GM23248 (cell line): ENCODE results near the gene BNIP3. TPM values are rescaled to one million over a fixed set of nuclear protein-coding genes. Genes with fewer than 3 reads are reported as not detected.

Experiments
- DNase-seq: peaks from one replicate; pipeline ENCODE4 v3.0.0-alpha.2; 2015
- H2AFZ ChIP-seq: fragments of 200-600 bp; sonication (generic); 2 replicates; pipeline ENCODE4 v1.6.1; 2016; ENCODE audit warnings: antibody characterized with exemption
- H3F3A ChIP-seq: fragments of 200-600 bp; sonication (generic); 2 replicates; pipeline ENCODE4 v1.6.1; 2016; ENCODE audit warnings: mild to moderate bottlenecking, antibody characterized with exemption, mixed run types; ENCODE audit not compliant: insufficient read depth
- H3K27ac ChIP-seq: fragments of 200-600 bp; sonication (generic); 2 replicates; pipeline ENCODE4 v1.5.1; 2016; ENCODE audit warnings: mild to moderate bottlenecking
- H3K27me3 ChIP-seq: fragments of 200-600 bp; sonication (generic); replicated peaks from 2 replicates; pipeline ENCODE4 v1.6.1; 2016; ENCODE audit warnings: mild to moderate bottlenecking; ENCODE audit not compliant: insufficient read depth
- H3K36me3 ChIP-seq: fragments of 200-600 bp; sonication (generic); 2 replicates; pipeline ENCODE4 v1.6.1; 2016; ENCODE audit warnings: low read depth, mild to moderate bottlenecking
- H3K4me1 ChIP-seq: fragments of 200-600 bp; sonication (generic); 2 replicates; pipeline ENCODE4 v1.6.1; 2016; ENCODE audit warnings: mild to moderate bottlenecking; ENCODE audit not compliant: insufficient read depth
- H3K4me2 ChIP-seq: fragments of 200-600 bp; sonication (generic); one replicate; pipeline ENCODE4 v1.6.1; 2016; ENCODE audit warnings: mild to moderate bottlenecking; ENCODE audit not compliant: unreplicated experiment
- H3K4me3 ChIP-seq: fragments of 200-600 bp; sonication (generic); 2 replicates; pipeline ENCODE4 v1.5.1; 2016; ENCODE audit warnings: mild to moderate bottlenecking
- H3K79me2 ChIP-seq: fragments of 200-600 bp; sonication (generic); 2 replicates; pipeline ENCODE4 v1.6.1; 2016; ENCODE audit warnings: mild to moderate bottlenecking; ENCODE audit not compliant: insufficient read depth
- H3K9ac ChIP-seq: fragments of 200-600 bp; sonication (generic); 2 replicates; pipeline ENCODE4 v1.6.1; 2016; ENCODE audit warnings: mild to moderate bottlenecking
- H3K9me2 ChIP-seq: fragments of 200-600 bp; sonication (generic); 2 replicates; pipeline ENCODE4 v1.6.1; 2016; ENCODE audit warnings: mixed run types, mild to moderate bottlenecking, moderate library complexity; ENCODE audit not compliant: insufficient read depth
- H3K9me3 ChIP-seq: fragments of 200-600 bp; sonication (generic); one replicate; pipeline ENCODE4 v1.6.1; 2017; ENCODE audit warnings: low read depth
- H4K20me1 ChIP-seq: fragments of 200-600 bp; sonication (generic); 2 replicates; pipeline ENCODE4 v1.6.0; 2016; ENCODE audit not compliant: insufficient read depth
- EZH2 ChIP-seq: fragments of 200-600 bp; sonication (generic); IDR thresholded peaks from 2 replicates; pipeline ENCODE4 v1.6.1; 2018; ENCODE audit warnings: antibody characterized with exemption, mild to moderate bottlenecking; ENCODE audit not compliant: insufficient read depth, poor library complexity, severe bottlenecking
- EZH2phosphoT487 ChIP-seq: fragments of 200-600 bp; sonication (generic); IDR thresholded peaks from 2 replicates; pipeline ENCODE4 v1.6.1; 2018; ENCODE audit warnings: antibody characterized with exemption, moderate library complexity, mild to moderate bottlenecking, low read depth; ENCODE audit not compliant: insufficient read depth
- WGBS, 2 experiments: methylation state at CpG; one replicate each; pipeline ENCODE4 v1.1.6; 2015 to 2017; ENCODE audit warnings: low lambda C conversion rate in 2 of 2, low coverage in 1 of 2; ENCODE audit errors: missing lambda C conversion rate in 2 of 2; 5-methylcytosine and 5-hydroxymethylcytosine counted together
- in situ Hi-C: fragments of 300-500 bp; cut with MboI; formaldehyde crosslinking; loops from 2 replicates; pipeline ENCODE4 v1.15.0; 2020
- polyA plus RNA-seq: library from polyadenylated mRNA; unstranded; fragments of >200 nt; fragmentation: Nextera tagmentation; extraction: Ambion mirVana; gene quantifications from 2 replicates; pipeline ENCODE4 v1.2.1, GENCODE V29; 2016
- total RNA-seq: library from RNA; depleted of rRNA; stranded (reverse); fragments of >200 nt; shearing (Covaris generic); gene quantifications from 2 replicates; pipeline ENCODE4 v1.2.3, GENCODE V29; 2014

Gene BNIP3
- total and polyA plus RNA-seq, 2 experiments from 2014 or later: 370 to 423 TPM

- in situ Hi-C loops: no loop called here
- no peak overlapping the region for H3K27ac ChIP-seq
- TF ChIP-seq EZH2 (no peak), EZH2phosphoT487 (no peak)
- H3K4me2 ChIP-seq: peak overlapping the region; percentile 56
- H3K4me1 ChIP-seq: peaks cover 23% of the 10 kb centered on the region
- WGBS, 2 experiments: 67 to 80% methylated on average over 15 to 21 of the region's 21 CpGs
- H3K4me3 ChIP-seq: peak overlapping the region; percentile 92
- H3K27me3 ChIP-seq: no peaks in the 10 kb centered on the region
- no peaks in the 10 kb centered on the region for H3K9me3 ChIP-seq
- peak overlapping the region; percentile 80 for H3K9ac ChIP-seq
- H4K20me1 ChIP-seq: peaks cover 18% of the 10 kb centered on the region
- peaks cover 25% of the 10 kb centered on the region for H3F3A ChIP-seq
- peak overlapping the region; percentile 69 for H2AFZ ChIP-seq
- H3K9me2 ChIP-seq: no peaks in the 10 kb centered on the region
- no peak for DNase-seq
- no peaks in the 10 kb centered on the region for H3K36me3 ChIP-seq
- peaks cover 39% of the 10 kb centered on the region for H3K79me2 ChIP-seq
Observed at GRCh38 chr10:131982796-131983195, 1.1 kb upstream of the BNIP3 start.

GRCh38 chr10:131982185-131982756, 548 bp upstream of the BNIP3 start:
- Histone ChIP-seq H3K4me1 (peaks cover 23% of the 10 kb centered on the region), H4K20me1 (peaks cover 23% of the 10 kb centered on the region), H3K79me2 (peaks cover 45% of the 10 kb centered on the region), H3K4me3 (peak overlapping the region; percentile 92), H2AFZ (peak overlapping the region; percentile 69), H3K4me2 (peak overlapping the region; percentile 56), H3K36me3 (no peaks in the 10 kb centered on the region), H3K27ac (peak overlapping the region; percentile 36; the same call in 1 of the 2 replicates), H3F3A (peaks cover 25% of the 10 kb centered on the region), H3K27me3 (no peaks in the 10 kb centered on the region), H3K9me2 (no peaks in the 10 kb centered on the region), H3K9me3 (no peaks in the 10 kb centered on the region), H3K9ac (peak overlapping the region; percentile 80)
- in situ Hi-C loops: no loop called here
- peak; percentile 41 for DNase-seq
- 1 to 6% methylated on average over 19 to 43 of the region's 83 CpGs for WGBS, 2 experiments
- TF ChIP-seq EZH2: no peak
- no peak for TF ChIP-seq EZH2phosphoT487

GRCh38 chr10:131980761-131981428, 828 bp downstream of the BNIP3 start:
- Histone ChIP-seq H3K36me3 (no peaks in the 10 kb centered on the region), H3K27ac (peak overlapping the region; percentile 37), H3K9me3 (no peaks in the 10 kb centered on the region), H3K27me3 (no peaks in the 10 kb centered on the region), H4K20me1 (peaks cover 35% of the 10 kb centered on the region), H3K4me3 (peak overlapping the region; percentile 92), H3K79me2 (peaks cover 58% of the 10 kb centered on the region), H3F3A (peaks cover 25% of the 10 kb centered on the region), H3K4me2 (peak overlapping the region; percentile 90), H3K4me1 (peaks cover 23% of the 10 kb centered on the region), H3K9ac (peak overlapping the region; percentile 90), H2AFZ (peak overlapping the region; percentile 52), H3K9me2 (no peaks in the 10 kb centered on the region)
- TF ChIP-seq EZH2phosphoT487: no peak
- TF ChIP-seq EZH2: no peak
- peak; percentile 48 for DNase-seq
- in situ Hi-C loops: no loop called here
- 1 to 2% methylated on average over 31 of the region's 31 CpGs for WGBS, 2 experiments

GRCh38 chr10:131980321-131980720, 1.4 kb downstream of the BNIP3 start:
- in situ Hi-C loops: no loop called here
- peaks cover 25% of the 10 kb centered on the region for H3F3A ChIP-seq
- H2AFZ ChIP-seq: no peak overlapping the region
- H3K79me2 ChIP-seq: peaks cover 64% of the 10 kb centered on the region
- peak overlapping the region; percentile 49 for H3K27ac ChIP-seq
- WGBS, 2 experiments: 60 to 66% methylated on average over 8 of the region's 8 CpGs
- H3K4me3 ChIP-seq: peak overlapping the region; percentile 92
- H3K27me3 ChIP-seq: no peaks in the 10 kb centered on the region
- TF ChIP-seq EZH2phosphoT487: no peak
- TF ChIP-seq EZH2: no peak
- H3K9me3 ChIP-seq: no peaks in the 10 kb centered on the region
- no peak for DNase-seq
- peaks cover 23% of the 10 kb centered on the region for H3K4me1 ChIP-seq
- peak overlapping the region; percentile 90 for H3K4me2 ChIP-seq
- no peaks in the 10 kb centered on the region for H3K36me3 ChIP-seq
- no peaks in the 10 kb centered on the region for H3K9me2 ChIP-seq
- peak overlapping the region; percentile 90 for H3K9ac ChIP-seq
- H4K20me1 ChIP-seq: peaks cover 41% of the 10 kb centered on the region
